ENCODE results near the gene KIAA0232. TPM values are rescaled to one million over a fixed set of nuclear protein-coding genes. Genes with fewer than 3 reads are reported as not detected.

The KIAA0232 gene
- total RNA-seq, 4 donors from 2014 or later = 39.1 to 66.4 (median 60.4) TPM

- TF ChIP-seq, protein P1, sequence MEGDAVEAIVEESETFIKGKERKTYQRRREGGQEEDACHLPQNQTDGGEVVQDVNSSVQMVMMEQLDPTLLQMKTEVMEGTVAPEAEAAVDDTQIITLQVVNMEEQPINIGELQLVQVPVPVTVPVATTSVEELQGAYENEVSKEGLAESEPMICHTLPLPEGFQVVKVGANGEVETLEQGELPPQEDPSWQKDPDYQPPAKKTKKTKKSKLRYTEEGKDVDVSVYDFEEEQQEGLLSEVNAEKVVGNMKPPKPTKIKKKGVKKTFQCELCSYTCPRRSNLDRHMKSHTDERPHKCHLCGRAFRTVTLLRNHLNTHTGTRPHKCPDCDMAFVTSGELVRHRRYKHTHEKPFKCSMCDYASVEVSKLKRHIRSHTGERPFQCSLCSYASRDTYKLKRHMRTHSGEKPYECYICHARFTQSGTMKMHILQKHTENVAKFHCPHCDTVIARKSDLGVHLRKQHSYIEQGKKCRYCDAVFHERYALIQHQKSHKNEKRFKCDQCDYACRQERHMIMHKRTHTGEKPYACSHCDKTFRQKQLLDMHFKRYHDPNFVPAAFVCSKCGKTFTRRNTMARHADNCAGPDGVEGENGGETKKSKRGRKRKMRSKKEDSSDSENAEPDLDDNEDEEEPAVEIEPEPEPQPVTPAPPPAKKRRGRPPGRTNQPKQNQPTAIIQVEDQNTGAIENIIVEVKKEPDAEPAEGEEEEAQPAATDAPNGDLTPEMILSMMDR (IDR thresholded peaks at IDR 0.05 in 4 of 5, conservative IDR thresholded peaks at IDR 0.05 in 1 of 5) = no peak
- no peak for TF ChIP-seq POLR2A (IDR thresholded peaks at IDR 0.05)
- intact Hi-C loops (cut with DNase I; ENCODE audit: low total_unique reads) = no loop called here
- peaks cover 73 to 83% of the 10 kb centered on the region in 2 donors for H3K4me1 ChIP-seq
Observed at GRCh38 chr4:6804082-6804752, 21.7 kb downstream of the KIAA0232 start.

DNA sequence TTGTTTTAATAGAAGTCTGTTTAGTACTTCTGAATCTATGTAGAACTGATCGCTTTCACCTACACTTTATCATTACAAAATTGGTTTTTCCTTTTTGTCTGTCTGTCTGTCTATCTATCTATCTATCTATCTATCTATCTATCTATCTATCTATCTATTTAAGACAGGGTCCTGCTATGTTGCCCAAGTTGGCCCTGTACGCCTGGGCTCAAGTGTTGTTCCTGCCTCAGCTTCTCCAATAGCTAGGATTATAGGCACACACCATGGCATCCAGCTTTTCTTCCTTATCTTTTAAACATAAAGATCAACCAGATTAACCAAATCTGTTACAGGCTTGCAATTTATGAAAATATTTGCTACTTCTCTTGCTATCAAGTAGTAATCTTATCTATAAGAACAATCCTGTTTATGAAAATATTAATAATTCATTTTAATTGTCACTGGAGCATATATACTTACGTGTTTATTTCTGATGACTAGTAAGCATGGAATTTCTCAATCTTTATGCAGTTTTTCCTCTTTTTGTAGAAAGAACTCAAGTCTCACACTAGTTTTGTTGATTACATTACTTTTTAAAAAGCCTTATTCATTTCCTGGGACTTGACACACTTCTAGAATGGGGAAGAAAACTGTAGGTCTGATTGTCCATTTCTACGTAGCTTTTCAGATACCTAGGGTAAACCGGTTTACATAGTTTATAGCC, 24.5 kb downstream of the KIAA0232 start:
- in situ Hi-C loops (cut with MboI; ENCODE audit: low sequenced_read_pairs in 4 of 4) (no loop called here), intact Hi-C loops (cut with DNase I; ENCODE audit: low total_unique reads) (no loop called here)
- H3K27me3 ChIP-seq = no peaks in the 10 kb centered on the region
- H3K9me3 ChIP-seq = no peaks in the 10 kb centered on the region
- ATAC-seq = no peak
- no peak for TF ChIP-seq POLR2A (IDR thresholded peaks at IDR 0.05)
- TF ChIP-seq, protein P1 (IDR thresholded peaks at IDR 0.05 in 4 of 5, conservative IDR thresholded peaks at IDR 0.05 in 1 of 5) = no peak
- peak overlapping the region; percentile 75 to 85 (median 81) for H3K27ac ChIP-seq
- H3K4me3 ChIP-seq = no peak overlapping the region
- DNase-seq = no peak
- peaks cover 62 to 73% of the 10 kb centered on the region in 2 donors for H3K4me1 ChIP-seq
- no peaks in the 10 kb centered on the region for H3K36me3 ChIP-seq

More at GRCh38 chr4:6804082-6804752, 21.7 kb downstream of the KIAA0232 start:
- no peaks in the 10 kb centered on the region for H3K36me3 ChIP-seq
- H3K4me3 ChIP-seq = no peak overlapping the region
- H3K9me3 ChIP-seq = no peaks in the 10 kb centered on the region
- DNase-seq (no peak), ATAC-seq (no peak)
- H3K27me3 ChIP-seq = no peaks in the 10 kb centered on the region
- H3K27ac ChIP-seq = peak overlapping the region in 3 of 4 donors; percentile 12 to 43 (median 16)
- in situ Hi-C loops (cut with MboI; ENCODE audit: low sequenced_read_pairs in 4 of 4) = no loop called here

DNA sequence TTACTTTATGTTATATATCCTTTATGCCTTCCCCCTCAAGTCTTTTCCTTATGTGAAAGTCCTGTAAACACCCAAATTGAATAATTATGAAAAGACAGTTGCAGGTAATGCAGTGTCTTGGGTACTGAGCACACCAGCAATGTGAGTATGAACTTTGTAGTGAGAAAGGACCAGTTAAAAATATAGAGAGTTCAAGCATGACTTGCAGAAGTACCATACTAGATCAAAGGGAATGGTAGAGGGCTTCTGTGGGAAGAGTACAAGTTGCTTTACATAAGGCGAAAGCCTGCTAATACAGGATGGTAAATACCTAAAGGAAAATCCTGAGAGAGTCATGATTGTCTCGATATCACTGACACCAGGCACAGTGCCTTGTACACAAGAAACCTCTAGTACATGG, 25.7 kb downstream of the KIAA0232 start:
- in situ Hi-C loops (cut with MboI; ENCODE audit: low sequenced_read_pairs in 4 of 4) = no loop called here
- Histone ChIP-seq H3K4me3 (no peak overlapping the region), H3K27me3 (no peaks in the 10 kb centered on the region), H3K4me1 (peaks cover 63 to 73% of the 10 kb centered on the region in 2 donors), H3K27ac (peak overlapping the region; percentile 75 to 85 (median 81)), H3K36me3 (no peaks in the 10 kb centered on the region), H3K9me3 (no peaks in the 10 kb centered on the region)
- DNase-seq (no peak), ATAC-seq (peak in 1 of 2 donors; percentile 26)
- TF ChIP-seq, protein P1 (IDR thresholded peaks at IDR 0.05 in 4 of 5, conservative IDR thresholded peaks at IDR 0.05 in 1 of 5) = no peak
- TF ChIP-seq POLR2A (IDR thresholded peaks at IDR 0.05) = no peak
- intact Hi-C loops (cut with DNase I; ENCODE audit: low total_unique reads) = no loop called here

DNA sequence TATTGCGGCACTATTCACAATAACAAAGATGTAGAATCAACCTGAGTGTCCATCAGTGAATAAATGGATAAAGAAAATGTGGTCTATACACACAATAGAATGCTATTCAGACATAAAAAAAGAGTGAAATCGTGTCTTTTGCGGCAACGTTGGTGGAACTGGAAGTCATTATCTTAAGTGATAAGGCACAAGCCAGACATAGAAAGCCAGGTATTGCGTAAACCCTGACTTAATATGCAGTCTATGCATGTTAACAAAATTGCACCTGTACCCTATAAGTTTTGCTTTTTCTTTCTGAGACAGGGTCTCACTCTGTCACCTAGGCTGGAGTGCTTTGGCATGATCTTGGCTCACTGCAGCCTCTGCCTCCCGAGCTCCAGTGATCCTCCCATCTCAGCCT, 28.6 kb downstream of the KIAA0232 start:
- no peaks in the 10 kb centered on the region for H3K9me3 ChIP-seq
- in situ Hi-C loops (cut with MboI; ENCODE audit: low sequenced_read_pairs in 4 of 4) = no loop called here
- no peaks in the 10 kb centered on the region for H3K27me3 ChIP-seq
- no peak for TF ChIP-seq POLR2A (IDR thresholded peaks at IDR 0.05)
- TF ChIP-seq, protein P1 (IDR thresholded peaks at IDR 0.05 in 4 of 5, conservative IDR thresholded peaks at IDR 0.05 in 1 of 5) = no peak
- H3K36me3 ChIP-seq = no peaks in the 10 kb centered on the region
- intact Hi-C loops (cut with DNase I; ENCODE audit: low total_unique reads) = no loop called here
- no peak for DNase-seq
- ATAC-seq = no peak
- H3K4me1 ChIP-seq = peaks cover 56 to 58% of the 10 kb centered on the region in 2 donors
- no peak overlapping the region for H3K4me3 ChIP-seq
- peak overlapping the region in 2 of 4 donors; percentile 46 to 69 for H3K27ac ChIP-seq
